Esophagus (tissue), 2 donors: ENCODE results near the gene UEVLD. TPM values are rescaled to one million over a fixed set of nuclear protein-coding genes. Genes with fewer than 3 reads are reported as not detected.

ENCODE experiments used
- H3K27ac ChIP-seq, 2 donors: one replicate each; pipeline ENCODE4 v1.5.1; 2013; ENCODE audit warnings: low read depth in 2 of 2, mild to moderate bottlenecking in 2 of 2, inconsistent platforms in 1 of 2, low read length in 1 of 2, moderate library complexity in 1 of 2
- H3K27me3 ChIP-seq, 2 donors: one replicate each; pipeline ENCODE4 v1.6.1; 2013; ENCODE audit warnings: low read length in 2 of 2, control low read depth in 1 of 2, mild to moderate bottlenecking in 1 of 2; ENCODE audit not compliant: insufficient read depth in 2 of 2, control insufficient read depth in 1 of 2
- H3K36me3 ChIP-seq, 2 donors: one replicate each; pipeline ENCODE4 v1.6.1; 2013; ENCODE audit warnings: low read length in 1 of 2; ENCODE audit not compliant: control insufficient read depth in 2 of 2, insufficient read depth in 2 of 2
- H3K4me1 ChIP-seq, 2 donors: one replicate each; pipeline ENCODE4 v1.6.1; 2013; ENCODE audit warnings: low read length in 1 of 2; ENCODE audit not compliant: control insufficient read depth in 2 of 2, insufficient read depth in 2 of 2
- H3K4me3 ChIP-seq, 2 donors: one replicate each; pipeline ENCODE4 v1.5.1; 2013; ENCODE audit warnings: low read length in 2 of 2, mild to moderate bottlenecking in 2 of 2, low read depth in 1 of 2, moderate library complexity in 1 of 2
- H3K9me3 ChIP-seq, 2 donors: one replicate each; pipeline ENCODE4 v1.6.1; 2013; ENCODE audit warnings: mild to moderate bottlenecking in 2 of 2, low read depth in 1 of 2, low read length in 1 of 2, moderate library complexity in 1 of 2; ENCODE audit not compliant: control insufficient read depth in 2 of 2, insufficient read depth in 1 of 2
- WGBS, 2 donors: extraction: QIAGEN DNeasy Blood & Tissue Kit; methylation state at CpG; one replicate each; pipeline ENCODE4 v1.1.7; 2013; 5-methylcytosine and 5-hydroxymethylcytosine counted together
- polyA plus RNA-seq, 2 donors: library from polyadenylated mRNA; stranded (reverse); fragments of 200-250 nt; gene quantifications; one replicate each; pipeline ENCODE4 v1.2.3, GENCODE V29; 2013
- donor health status: healthy with polysubstance abuse.
- donor health status: Bipolar disorder and iron deficiency.

Gene UEVLD
- polyA plus RNA-seq, 2 donors = 4.7 to 9.0 TPM

DNA sequence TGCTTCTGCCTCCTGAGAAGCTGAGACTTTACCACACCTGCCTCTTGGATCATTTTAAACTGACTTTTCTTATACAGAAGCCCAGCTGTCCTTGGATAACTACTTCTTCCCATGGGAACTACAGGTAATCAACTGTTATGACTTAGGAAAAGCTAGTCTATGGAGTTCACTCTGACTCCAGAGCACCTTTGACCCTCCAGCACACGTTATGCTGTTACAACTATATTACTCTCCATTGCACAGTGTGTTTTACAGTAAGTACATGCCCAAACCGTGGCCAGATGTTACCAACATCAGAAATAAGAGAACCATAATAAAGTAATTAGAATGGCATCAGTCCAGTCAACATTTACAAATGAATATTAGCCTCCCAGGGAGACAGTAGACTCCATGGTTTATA, 40.5 kb downstream of the UEVLD start:
- H3K27ac ChIP-seq = no peak overlapping the region
- H3K4me1 ChIP-seq = no peaks in the 10 kb centered on the region
- H3K4me3 ChIP-seq = no peak overlapping the region
- no peaks in the 10 kb centered on the region for H3K27me3 ChIP-seq
- no peaks in the 10 kb centered on the region for H3K9me3 ChIP-seq
- WGBS, 2 donors = 77 to 80% methylated on average over 2 of the region's 2 CpGs
- H3K36me3 ChIP-seq = peaks cover 0 to 7% of the 10 kb centered on the region in 2 donors

DNA sequence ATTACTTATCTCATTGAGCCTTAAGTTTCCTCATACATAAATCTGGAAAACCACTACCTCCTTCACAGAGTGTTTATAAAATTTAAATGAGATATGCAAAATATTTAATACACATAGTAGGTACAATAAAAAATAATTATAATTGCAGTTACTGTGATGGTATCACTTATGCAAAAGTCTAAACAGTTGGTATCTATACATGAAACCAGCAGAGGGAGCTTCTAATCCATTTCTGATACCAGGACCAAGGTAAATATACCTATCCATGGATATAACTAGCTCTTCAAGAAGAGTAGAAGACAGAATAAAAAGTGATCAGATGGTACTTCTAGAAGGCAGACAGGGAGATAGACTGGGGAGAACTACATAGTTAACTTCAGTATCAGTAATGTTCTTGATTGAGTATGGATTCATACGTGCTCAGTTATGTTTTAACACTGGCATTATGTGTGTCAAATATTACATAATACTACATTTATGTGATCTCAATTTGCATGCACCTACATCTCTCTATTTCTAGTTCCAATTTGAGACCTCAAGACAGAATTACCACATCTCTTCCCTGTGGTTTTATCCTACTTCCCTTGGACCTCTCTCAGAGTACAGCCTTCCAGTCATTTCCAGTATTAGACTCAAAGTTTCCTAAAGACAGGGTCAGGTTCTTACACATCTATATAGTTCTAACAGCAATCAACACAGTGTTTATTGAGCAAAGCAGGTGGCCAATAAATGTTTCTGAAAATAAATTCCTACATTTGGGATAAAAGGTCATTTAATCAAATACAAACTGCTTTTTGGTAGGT, 48.1 kb downstream of the UEVLD start:
- Histone ChIP-seq H3K27ac (no peak overlapping the region), H3K4me3 (no peak overlapping the region), H3K36me3 (peaks cover 0 to 7% of the 10 kb centered on the region in 2 donors), H3K4me1 (no peaks in the 10 kb centered on the region), H3K9me3 (no peaks in the 10 kb centered on the region), H3K27me3 (no peaks in the 10 kb centered on the region)
- 65 to 88% methylated on average over 1 of the region's 1 CpG for WGBS, 2 donors

DNA sequence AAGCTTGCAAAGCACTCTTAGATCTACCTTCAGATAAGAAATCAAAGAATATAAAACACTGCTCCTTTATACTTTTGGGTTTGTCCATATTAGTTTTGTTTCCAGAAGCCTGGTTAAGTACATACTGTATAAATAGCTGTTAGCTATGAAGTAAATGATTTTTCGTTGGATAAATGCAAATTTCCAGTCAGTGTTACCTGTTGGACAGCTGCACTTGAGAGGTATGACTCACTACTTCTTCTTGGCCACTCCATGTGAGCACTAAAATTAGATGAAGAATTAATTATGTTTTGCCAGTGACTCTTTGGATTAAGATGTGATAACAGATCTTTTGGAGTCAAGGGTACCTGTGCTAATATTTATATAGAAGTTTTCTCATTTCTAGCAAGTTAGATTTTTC, 52.3 kb downstream of the UEVLD start:
- Histone ChIP-seq H3K4me3 (no peak overlapping the region), H3K27me3 (no peaks in the 10 kb centered on the region), H3K9me3 (no peaks in the 10 kb centered on the region), H3K27ac (no peak overlapping the region), H3K36me3 (peaks cover 0 to 4% of the 10 kb centered on the region in 2 donors), H3K4me1 (no peaks in the 10 kb centered on the region)
- 35 to 55% methylated on average over 1 of the region's 1 CpG for WGBS, 2 donors

DNA sequence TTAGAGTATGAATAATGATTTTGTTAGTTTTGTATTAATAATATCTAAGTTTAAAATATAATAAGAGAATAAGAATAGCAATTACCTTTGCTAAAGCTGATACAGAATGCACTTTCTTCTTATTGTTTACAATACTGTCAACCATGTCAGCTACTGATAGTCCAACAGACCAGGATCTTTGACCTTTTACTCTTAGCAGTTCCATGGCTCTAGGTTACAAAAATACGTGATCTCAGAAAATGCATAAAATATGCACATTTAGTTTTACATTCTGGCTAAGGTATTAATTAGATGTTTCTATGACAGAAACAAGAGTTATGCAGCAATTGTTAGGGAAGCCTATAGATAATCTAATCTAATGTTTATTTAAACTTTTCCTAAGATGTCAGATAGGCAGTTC, 54.3 kb downstream of the UEVLD start:
- H3K27ac ChIP-seq = no peak overlapping the region
- H3K9me3 ChIP-seq = no peaks in the 10 kb centered on the region
- H3K4me3 ChIP-seq = no peak overlapping the region
- H3K27me3 ChIP-seq = no peaks in the 10 kb centered on the region
- peaks cover 0 to 4% of the 10 kb centered on the region in 2 donors for H3K36me3 ChIP-seq
- H3K4me1 ChIP-seq = no peaks in the 10 kb centered on the region
- 86 to 92% methylated on average over 1 of the region's 1 CpG for WGBS, 2 donors

DNA sequence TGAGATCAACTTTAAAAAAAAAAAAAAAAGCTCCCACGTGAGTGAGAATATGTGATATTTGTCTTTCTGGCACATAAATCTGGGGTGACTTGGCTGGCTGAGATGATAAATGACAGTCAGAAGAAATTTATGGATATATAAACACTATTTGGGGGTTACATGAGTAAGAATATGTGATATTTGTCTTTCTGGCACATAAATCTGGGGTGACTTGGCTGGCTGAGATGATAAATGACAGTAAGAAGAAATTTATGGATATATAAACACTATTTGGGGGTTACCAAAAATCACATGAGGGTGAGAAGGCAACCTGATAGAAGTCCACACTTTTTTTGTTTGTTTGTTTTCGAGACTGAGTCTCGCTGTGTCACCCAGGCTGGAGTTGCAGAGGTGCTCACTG, 55.2 kb downstream of the UEVLD start:
- no peak overlapping the region for H3K4me3 ChIP-seq
- WGBS, 2 donors = 90 to 96% methylated on average over 3 of the region's 3 CpGs
- H3K27ac ChIP-seq = no peak overlapping the region
- H3K4me1 ChIP-seq = peaks cover 0 to 3% of the 10 kb centered on the region in 2 donors
- H3K27me3 ChIP-seq = no peaks in the 10 kb centered on the region
- H3K9me3 ChIP-seq = no peaks in the 10 kb centered on the region
- peaks cover 0 to 4% of the 10 kb centered on the region in 2 donors for H3K36me3 ChIP-seq

DNA sequence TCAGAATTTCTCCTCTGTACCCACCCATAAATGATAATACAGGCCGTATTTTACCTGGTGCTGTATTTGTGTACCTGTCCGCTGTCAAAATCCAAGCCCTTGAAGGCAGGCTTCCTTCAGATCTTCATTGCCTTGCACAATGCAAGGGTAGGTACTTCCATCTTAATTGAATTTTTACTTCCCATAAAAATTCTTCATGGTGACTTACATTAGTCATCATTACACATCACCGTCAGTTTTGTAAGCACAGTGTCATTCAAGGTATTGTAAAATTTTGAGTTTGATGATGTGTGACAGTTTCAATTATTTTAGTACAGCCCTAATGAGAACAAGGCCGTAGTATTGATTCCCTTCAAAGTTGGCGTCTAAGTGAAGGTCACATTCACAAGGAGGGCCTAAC, 61.0 kb downstream of the UEVLD start:
- H3K27ac ChIP-seq = peak overlapping the region; percentile 96 to 98
- 32 to 36% methylated on average over 5 of the region's 5 CpGs for WGBS, 2 donors
- no peaks in the 10 kb centered on the region for H3K27me3 ChIP-seq
- peaks cover 0 to 3% of the 10 kb centered on the region in 2 donors for H3K4me1 ChIP-seq
- no peaks in the 10 kb centered on the region for H3K36me3 ChIP-seq
- no peaks in the 10 kb centered on the region for H3K9me3 ChIP-seq
- H3K4me3 ChIP-seq = peak overlapping the region; percentile 90 to 92

DNA sequence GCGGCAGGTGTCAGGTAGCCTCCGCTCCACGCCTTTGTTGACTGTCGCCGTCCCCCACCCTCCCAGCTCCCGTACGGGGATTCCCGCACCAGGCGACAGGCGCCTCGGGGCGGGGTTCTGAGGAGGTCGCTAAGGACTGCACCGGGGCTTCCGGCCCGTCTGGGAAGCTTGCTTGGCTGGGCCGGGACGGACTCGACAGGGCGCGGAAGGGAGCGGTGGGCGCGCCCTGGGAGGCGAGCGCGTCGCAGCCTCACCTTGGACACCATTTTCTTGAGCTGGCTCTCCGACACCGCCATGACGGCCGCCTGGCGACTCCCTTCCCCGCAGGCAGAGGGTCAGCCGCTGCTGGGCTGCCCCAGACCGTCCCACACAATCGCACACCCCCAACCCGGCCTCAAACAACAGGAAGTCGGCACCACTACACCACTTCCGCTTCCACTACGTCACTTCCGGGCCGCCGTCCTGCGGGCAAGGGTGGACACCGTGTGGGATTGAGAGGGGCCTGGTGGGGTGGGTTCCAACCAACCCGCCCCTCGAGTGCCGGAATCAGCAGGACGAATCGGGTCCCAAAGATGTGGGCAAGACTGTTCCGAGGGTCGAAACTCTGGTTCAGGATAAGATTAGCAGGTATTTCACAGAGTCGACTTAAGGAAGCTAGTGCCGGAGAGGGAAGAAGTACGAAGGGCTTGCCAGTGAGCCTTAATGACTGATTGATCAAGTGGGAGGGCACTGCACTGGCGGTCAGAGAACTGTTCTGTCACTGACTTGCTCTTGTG, 61.8 kb downstream of the UEVLD start, which contains the start of gene TSG101:
Gene TSG101 (minus strand): TSS at position 422 of the 776 bp plus-strand sequence. CDS start 126 bp downstream, at position 296.
- WGBS, 2 donors = 0 to 1% methylated on average over 43 to 57 of the region's 57 CpGs
- Histone ChIP-seq H3K27me3 (no peaks in the 10 kb centered on the region), H3K9me3 (no peaks in the 10 kb centered on the region), H3K4me3 (peak within 1 kb of the TSS; percentile 90 to 92), H3K4me1 (peaks cover 0 to 3% of the 10 kb centered on the region in 2 donors), H3K36me3 (no peaks in the 10 kb centered on the region), H3K27ac (peak within 1 kb of the TSS; percentile 96 to 98)

DNA sequence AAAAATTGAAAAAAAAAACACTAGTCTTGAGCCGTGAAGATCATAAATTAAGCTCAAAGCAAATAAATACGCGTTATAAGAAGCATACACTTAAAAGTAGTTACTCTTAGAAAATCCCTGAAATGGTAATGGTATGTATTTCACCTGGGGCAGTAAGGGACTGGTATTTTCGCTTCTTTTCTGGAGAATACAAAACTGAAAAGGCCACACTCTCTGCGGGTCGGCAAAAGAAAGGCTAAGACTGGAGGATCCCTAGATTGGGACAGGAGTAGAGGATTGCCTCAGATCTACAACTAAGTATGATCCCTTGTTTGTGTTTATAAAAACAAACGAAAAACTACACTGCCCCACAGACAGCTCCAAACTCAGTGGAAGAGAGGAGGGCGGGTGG, 62.4 kb downstream of the UEVLD start:
- H3K36me3 ChIP-seq = no peaks in the 10 kb centered on the region
- no peaks in the 10 kb centered on the region for H3K27me3 ChIP-seq
- WGBS, 2 donors = 0% methylated on average over 8 of the region's 8 CpGs
- H3K4me1 ChIP-seq = peaks cover 0 to 3% of the 10 kb centered on the region in 2 donors
- H3K9me3 ChIP-seq = no peaks in the 10 kb centered on the region
- H3K27ac ChIP-seq = peak overlapping the region; percentile 96 to 98
- H3K4me3 ChIP-seq = peak overlapping the region; percentile 90 to 92

DNA sequence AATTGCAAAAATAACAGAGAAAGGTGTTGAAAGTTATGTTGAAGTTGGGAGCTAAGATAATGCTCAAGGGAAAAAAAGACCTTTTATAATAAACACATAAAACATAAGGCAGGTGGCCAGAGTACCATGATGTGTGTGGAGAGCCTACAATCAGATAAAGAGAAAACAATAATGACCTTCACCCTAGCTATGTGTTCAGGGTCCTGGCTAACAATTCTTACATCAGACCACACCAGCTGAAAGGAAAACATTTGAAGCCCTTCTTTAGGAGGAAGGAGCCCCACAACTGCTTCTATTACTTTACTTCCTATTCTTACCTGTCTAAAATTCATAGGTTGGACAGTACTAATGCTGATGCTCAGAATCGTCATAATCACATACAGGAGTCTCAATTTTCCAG, 64.3 kb downstream of the UEVLD start:
- Histone ChIP-seq H3K36me3 (no peaks in the 10 kb centered on the region), H3K27me3 (no peaks in the 10 kb centered on the region), H3K27ac (no peak overlapping the region), H3K4me3 (no peak overlapping the region), H3K9me3 (no peaks in the 10 kb centered on the region), H3K4me1 (peaks cover 0 to 3% of the 10 kb centered on the region in 2 donors)
- WGBS, 2 donors = 67 to 95% methylated on average over 1 of the region's 1 CpG
